Aorta (tissue), 5 donors: Measurements from ENCODE around the gene SLC7A8. TPM values are rescaled to one million over a fixed set of nuclear protein-coding genes. Genes with fewer than 3 reads are reported as not detected.
A peak's percentile ranks its signal among the peaks of the same experiment; 100 is the strongest.

Source experiments
- ATAC-seq: fragments of 200-7000 bp; cut with Tn5 transposase; one replicate; pipeline ENCODE4 v1.9.1; 2022; ENCODE audit warnings: moderate library complexity; ENCODE audit not compliant: low FRiP score
- DNase-seq, 2 donors: peaks; one replicate each; pipeline ENCODE4 v3.0.0-alpha.2; 2020
- H3K27ac ChIP-seq, 2 donors: one replicate each; pipeline ENCODE4 v1.5.1; 2013; ENCODE audit warnings: low read length in 2 of 2, mild to moderate bottlenecking in 2 of 2, moderate library complexity in 2 of 2, control low read depth in 1 of 2, inconsistent platforms in 1 of 2, low read depth in 1 of 2
- H3K27me3 ChIP-seq, 2 donors: one replicate each; pipeline ENCODE4 v1.6.1; 2013; ENCODE audit warnings: control low read depth in 1 of 2, low read length in 1 of 2, mild to moderate bottlenecking in 1 of 2, moderate library complexity in 1 of 2; ENCODE audit not compliant: insufficient read depth in 2 of 2, control insufficient read depth in 1 of 2
- H3K36me3 ChIP-seq, 2 donors: one replicate each; pipeline ENCODE4 v1.6.1; 2013; ENCODE audit warnings: control low read depth in 1 of 2, low read length in 1 of 2, mild to moderate bottlenecking in 1 of 2; ENCODE audit not compliant: insufficient read depth in 2 of 2, control insufficient read depth in 1 of 2
- H3K4me1 ChIP-seq, 2 donors: one replicate each; pipeline ENCODE4 v1.6.1; 2013; ENCODE audit warnings: low read length in 2 of 2, control low read depth in 1 of 2, mild to moderate bottlenecking in 1 of 2, moderate library complexity in 1 of 2; ENCODE audit not compliant: insufficient read depth in 2 of 2, control insufficient read depth in 1 of 2
- H3K4me3 ChIP-seq, 2 donors: one replicate each; pipeline ENCODE4 v1.5.1; 2013; ENCODE audit warnings: low read length in 2 of 2, control low read depth in 1 of 2, mild to moderate bottlenecking in 1 of 2
- H3K9me3 ChIP-seq: one replicate; pipeline ENCODE4 v1.6.1; 2013; ENCODE audit warnings: mild to moderate bottlenecking, low read length; ENCODE audit not compliant: control insufficient read depth
- WGBS, 2 donors: extraction: QIAGEN DNeasy Blood & Tissue Kit; methylation state at CpG; one replicate each; pipeline ENCODE4 v1.1.7; 2013; 5-methylcytosine and 5-hydroxymethylcytosine counted together
- intact Hi-C, 2 donors: fragments of 100-400 bp; cut with DNase I; formaldehyde crosslinking; loops; one replicate each; pipeline versions ENCODE4 v1.14.2 to v1.15.0; 2022
- polyA plus RNA-seq, 2 donors: library from polyadenylated mRNA; stranded (reverse); fragments of 200-250 nt; gene quantifications; one replicate each; pipeline ENCODE4 v1.2.3, GENCODE V29; 2013
- total RNA-seq, 2 donors: library from RNA; stranded (reverse); fragmentation: NEBNext Ultra II Directional; extraction: Animal tissue kit (Norgen Biotek cat#: 25700); gene quantifications; one replicate each; pipeline ENCODE4 v1.2.1, GENCODE V29; 2021
- donor health status: healthy with polysubstance abuse.
- donor health status: Bipolar disorder and iron deficiency.
- donor health status: DM: no; HTN: no; CAD: no.
- donor health status: DM: no; HTN: no; CAD: no.
- donor health status: DM: yes; HTN: yes; CAD: no.

SLC7A8 gene
- total and polyA plus RNA-seq, 4 donors = 8.9 to 31.4 (median 15.5) TPM

DNA sequence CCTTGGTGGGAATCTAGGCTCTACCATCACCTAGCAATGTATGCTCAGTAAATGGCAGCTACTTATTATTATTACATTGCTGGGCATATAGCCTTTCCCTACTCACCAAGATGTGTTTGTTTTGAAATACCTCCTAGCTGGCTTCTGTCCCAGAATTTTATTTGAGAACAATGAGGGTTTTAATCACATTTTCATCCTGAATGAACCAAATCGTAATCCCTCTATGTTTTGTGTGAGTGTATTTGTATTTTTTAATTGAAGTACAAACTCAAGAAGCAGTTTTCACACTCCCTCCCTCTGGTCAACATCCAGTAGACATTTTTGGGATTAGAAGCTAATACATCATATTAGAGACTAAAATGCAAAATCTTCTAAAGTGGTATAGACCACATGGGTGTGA is 7.6 kb downstream of the SLC7A8 start:
- no peaks in the 10 kb centered on the region for H3K27me3 ChIP-seq
- H3K9me3 ChIP-seq = no peaks in the 10 kb centered on the region
- 2 to 9% methylated on average over 1 of the region's 1 CpG for WGBS, 2 donors
- intact Hi-C loops = no loop called here
- ATAC-seq (no peak), DNase-seq (no peak)
- H3K27ac ChIP-seq = no peak overlapping the region
- peaks cover 0 to 2% of the 10 kb centered on the region in 2 donors for H3K4me1 ChIP-seq
- H3K4me3 ChIP-seq = no peak overlapping the region
- no peaks in the 10 kb centered on the region for H3K36me3 ChIP-seq

DNA sequence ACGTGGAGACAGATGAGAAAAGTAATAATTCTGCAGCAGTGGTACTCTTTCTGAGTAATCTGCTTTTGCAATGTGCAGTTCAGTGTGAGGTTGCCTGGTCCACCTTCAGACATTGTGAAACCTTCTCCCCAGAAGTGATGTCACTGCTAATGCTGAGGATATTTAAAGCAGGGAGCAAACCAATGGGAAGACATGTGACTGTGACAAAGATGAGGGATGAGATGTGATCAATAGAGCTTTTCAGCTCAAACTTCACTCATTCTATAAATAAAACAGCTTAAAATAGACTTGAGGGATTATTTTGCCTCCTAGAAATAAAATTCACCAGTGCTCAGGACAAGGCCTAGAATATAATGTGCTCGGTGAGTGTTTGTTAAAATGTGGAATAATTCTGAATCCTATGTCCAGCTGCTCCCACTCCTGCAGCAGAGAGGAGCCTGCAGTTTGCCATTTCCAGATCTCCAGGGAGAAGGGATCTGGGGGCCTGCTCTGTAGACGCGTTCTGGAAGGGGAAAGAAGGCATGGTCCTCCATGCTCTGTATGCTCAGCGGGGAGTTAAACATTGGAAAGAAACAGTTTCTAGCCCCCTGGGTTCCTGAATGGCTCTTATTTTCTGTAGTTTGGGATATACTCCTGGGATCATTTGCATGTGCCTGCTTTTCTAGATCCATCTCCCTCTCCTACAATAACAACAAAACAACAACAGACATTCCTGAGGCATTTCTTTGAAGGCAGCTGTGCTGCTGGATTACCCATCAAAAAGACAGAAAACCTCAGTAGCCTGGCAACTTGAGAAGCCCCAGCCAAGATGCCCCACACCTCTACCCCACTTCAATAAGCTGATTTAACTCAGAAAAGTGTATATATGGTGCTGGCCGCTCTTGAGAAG is 8.9 kb downstream of the SLC7A8 start:
- ATAC-seq = no peak
- H3K9me3 ChIP-seq = no peaks in the 10 kb centered on the region
- DNase-seq = no peak
- peak overlapping the region in 1 of 2 donors; percentile 76 for H3K27ac ChIP-seq
- 53 to 57% methylated on average over 6 of the region's 6 CpGs for WGBS, 2 donors
- no peaks in the 10 kb centered on the region for H3K36me3 ChIP-seq
- intact Hi-C loops = no loop called here
- no peak overlapping the region for H3K4me3 ChIP-seq
- H3K27me3 ChIP-seq = no peaks in the 10 kb centered on the region
- peaks cover 0 to 2% of the 10 kb centered on the region in 2 donors for H3K4me1 ChIP-seq

DNA sequence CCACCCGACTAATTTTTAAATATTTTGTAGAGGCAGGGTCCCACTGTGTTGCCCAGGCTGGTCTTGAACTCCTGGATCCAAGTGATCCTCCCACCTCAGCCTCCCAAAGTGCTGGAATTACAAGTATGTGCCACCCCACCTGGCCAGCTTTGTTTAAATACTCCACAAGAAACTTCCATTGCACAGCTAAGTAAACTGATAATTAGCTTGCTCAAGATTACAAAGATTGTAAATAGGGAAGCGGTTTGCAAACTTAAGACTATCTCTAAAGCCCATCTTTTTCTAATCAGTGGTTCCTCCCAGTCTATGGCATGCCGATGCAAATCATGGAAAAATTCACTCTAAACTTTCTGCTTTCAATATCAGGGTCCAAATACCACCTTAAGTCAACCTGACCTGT is 9.7 kb downstream of the SLC7A8 start:
- peaks cover 0 to 2% of the 10 kb centered on the region in 2 donors for H3K4me1 ChIP-seq
- H3K36me3 ChIP-seq = no peaks in the 10 kb centered on the region
- H3K4me3 ChIP-seq = no peak overlapping the region
- H3K9me3 ChIP-seq = no peaks in the 10 kb centered on the region
- intact Hi-C loops = no loop called here
- no peaks in the 10 kb centered on the region for H3K27me3 ChIP-seq
- DNase-seq = no peak
- no peak for ATAC-seq
- no peak overlapping the region for H3K27ac ChIP-seq
- WGBS, 2 donors = 86 to 87% methylated on average over 3 of the region's 3 CpGs

DNA sequence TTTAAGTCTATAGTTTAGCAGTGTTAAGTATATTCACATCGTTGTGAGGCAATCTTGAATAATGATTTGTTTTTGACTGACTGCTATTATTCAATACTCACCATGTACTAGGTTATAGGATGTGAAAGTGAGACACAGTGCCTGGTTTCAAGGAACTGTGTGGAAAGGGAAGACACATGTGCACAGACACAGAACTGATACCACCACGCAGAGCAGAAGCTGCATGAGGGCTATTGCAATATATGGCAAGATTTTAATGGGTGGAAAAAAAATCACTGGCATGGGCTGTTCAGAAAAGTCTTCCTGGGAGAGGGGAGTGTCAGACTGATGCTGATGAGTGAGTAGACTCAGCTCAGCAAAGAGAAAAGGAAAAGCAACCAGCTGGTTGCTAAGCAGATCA is 10.4 kb downstream of the SLC7A8 start:
- Histone ChIP-seq H3K4me1 (peaks cover 0 to 2% of the 10 kb centered on the region in 2 donors), H3K36me3 (no peaks in the 10 kb centered on the region), H3K9me3 (no peaks in the 10 kb centered on the region), H3K27me3 (no peaks in the 10 kb centered on the region), H3K4me3 (no peak overlapping the region), H3K27ac (no peak overlapping the region)
- WGBS, 2 donors = 92 to 97% methylated on average over 2 of the region's 2 CpGs
- intact Hi-C loops = no loop called here
- DNase-seq = no peak
- no peak for ATAC-seq

DNA sequence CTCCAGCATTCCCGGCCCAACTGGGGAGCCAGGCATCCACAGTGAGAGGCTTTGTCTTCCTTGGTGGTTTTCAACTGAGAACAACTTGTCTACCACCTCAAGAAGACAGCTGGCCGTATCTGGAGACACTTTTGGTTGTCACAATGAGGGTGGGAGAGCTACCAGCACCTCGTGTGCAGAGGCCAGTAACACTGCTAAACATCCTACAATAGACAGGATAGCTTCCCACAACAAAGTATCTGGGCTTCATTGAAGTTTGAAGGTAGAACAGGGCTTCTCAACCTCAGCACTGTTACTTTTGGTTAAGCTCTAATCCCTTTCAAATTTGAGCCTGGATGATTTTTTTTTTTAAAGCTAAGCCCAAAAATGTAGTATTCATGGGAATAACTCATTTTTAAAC is 10.9 kb downstream of the SLC7A8 start:
- Histone ChIP-seq H3K4me1 (peaks cover 0 to 2% of the 10 kb centered on the region in 2 donors), H3K4me3 (no peak overlapping the region), H3K27ac (no peak overlapping the region), H3K36me3 (no peaks in the 10 kb centered on the region), H3K9me3 (no peaks in the 10 kb centered on the region), H3K27me3 (no peaks in the 10 kb centered on the region)
- 62 to 84% methylated on average over 3 of the region's 3 CpGs for WGBS, 2 donors
- DNase-seq (no peak), ATAC-seq (no peak)
- intact Hi-C loops = no loop called here

DNA sequence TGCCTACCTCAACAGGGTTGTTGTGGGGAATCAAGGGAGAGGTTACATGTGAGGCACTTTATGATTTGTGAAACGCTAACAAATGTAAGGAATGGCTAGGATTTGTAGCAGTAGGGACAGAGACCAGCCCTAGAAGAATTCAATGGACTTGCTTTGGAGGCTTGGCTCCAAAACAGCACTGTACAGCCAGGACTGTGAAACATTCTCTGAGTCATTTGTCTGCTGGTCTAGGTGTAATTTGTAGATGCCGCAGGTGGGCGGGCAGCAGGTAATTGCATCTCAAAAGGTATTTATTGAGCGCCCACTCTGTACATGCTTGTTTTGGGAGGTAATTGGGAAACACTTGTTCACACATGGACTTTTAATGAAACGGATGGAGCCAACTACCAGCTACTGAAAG is 11.4 kb downstream of the SLC7A8 start:
- 95% methylated on average over 5 of the region's 5 CpGs for WGBS, 2 donors
- intact Hi-C loops = no loop called here
- Histone ChIP-seq H3K4me1 (peaks cover 0 to 2% of the 10 kb centered on the region in 2 donors), H3K27ac (no peak overlapping the region), H3K9me3 (no peaks in the 10 kb centered on the region), H3K27me3 (no peaks in the 10 kb centered on the region), H3K4me3 (no peak overlapping the region), H3K36me3 (no peaks in the 10 kb centered on the region)
- ATAC-seq (no peak), DNase-seq (no peak)

DNA sequence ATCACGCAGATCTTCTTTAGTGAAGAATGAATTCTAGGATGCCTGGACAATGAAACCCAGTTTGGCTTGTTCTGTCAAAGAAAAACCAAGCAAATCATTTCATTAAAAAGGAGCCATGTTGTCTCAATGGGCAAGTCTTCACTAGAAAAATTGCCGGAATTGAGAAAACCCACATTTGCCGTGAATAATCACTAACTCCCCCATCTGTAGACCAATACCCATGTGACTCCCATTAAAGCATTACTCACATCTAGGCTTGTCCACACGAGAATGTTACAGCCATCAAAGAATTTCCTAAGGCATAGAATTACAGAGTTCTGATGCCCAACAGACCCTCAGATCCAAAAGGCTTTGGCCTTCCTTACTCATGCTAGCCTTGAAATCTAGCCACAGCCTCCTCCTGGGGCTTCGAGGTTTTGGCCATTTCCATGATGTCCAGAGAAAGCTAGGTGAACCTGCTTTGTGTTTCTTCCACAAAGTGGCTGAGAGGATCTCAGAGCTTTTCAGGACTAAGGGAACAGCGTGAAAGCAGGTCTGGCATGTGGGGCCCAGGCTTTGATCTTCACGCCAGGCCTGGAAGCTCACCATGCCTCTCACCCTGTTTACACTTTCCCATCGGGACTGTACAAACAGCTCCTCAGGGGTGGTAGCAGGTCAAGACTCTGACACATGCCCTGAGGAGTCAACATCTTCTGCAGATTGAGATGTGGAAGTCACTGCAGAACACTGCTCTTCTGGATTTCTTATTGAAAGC is 12.1 kb downstream of the SLC7A8 start:
- ATAC-seq (no peak), DNase-seq (no peak)
- H3K9me3 ChIP-seq = no peaks in the 10 kb centered on the region
- H3K4me1 ChIP-seq = peaks cover 0 to 2% of the 10 kb centered on the region in 2 donors
- no peaks in the 10 kb centered on the region for H3K36me3 ChIP-seq
- 83 to 86% methylated on average over 8 of the region's 8 CpGs for WGBS, 2 donors
- intact Hi-C loops = no loop called here
- no peak overlapping the region for H3K4me3 ChIP-seq
- no peak overlapping the region for H3K27ac ChIP-seq
- H3K27me3 ChIP-seq = no peaks in the 10 kb centered on the region

DNA sequence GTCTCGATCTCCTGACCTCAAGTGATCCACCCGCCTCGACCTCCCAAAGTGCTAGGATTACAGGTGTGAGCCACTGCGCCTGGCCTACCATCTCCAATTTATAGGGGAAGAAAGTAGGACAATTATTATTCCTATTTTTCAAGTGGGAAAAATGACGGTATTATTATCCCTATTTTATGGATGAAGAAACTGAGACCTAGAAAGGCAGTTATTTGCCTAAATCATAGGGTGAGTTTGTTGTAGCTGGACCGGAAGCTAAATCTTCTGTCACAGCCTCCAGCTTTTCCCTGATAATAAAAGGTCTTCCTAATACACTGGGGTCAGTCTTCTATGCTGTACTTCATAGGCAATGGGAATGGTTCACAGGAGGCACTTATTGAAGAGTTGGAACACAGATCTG is 13.8 kb downstream of the SLC7A8 start:
- H3K4me3 ChIP-seq = no peak overlapping the region
- H3K4me1 ChIP-seq = peaks cover 0 to 2% of the 10 kb centered on the region in 2 donors
- intact Hi-C loops = no loop called here
- H3K36me3 ChIP-seq = no peaks in the 10 kb centered on the region
- WGBS, 2 donors = 95 to 98% methylated on average over 6 of the region's 6 CpGs
- H3K27me3 ChIP-seq = no peaks in the 10 kb centered on the region
- no peak overlapping the region for H3K27ac ChIP-seq
- ATAC-seq = no peak
- DNase-seq = no peak
- no peaks in the 10 kb centered on the region for H3K9me3 ChIP-seq
